Measurements from ENCODE around the gene PLXNB3. TPM values are rescaled to one million over a fixed set of nuclear protein-coding genes. Genes with fewer than 3 reads are reported as not detected.
A peak's percentile ranks its signal among the peaks of the same experiment; 100 is the strongest.
"Not testable (repeated sequence)": the region's sequence is repeated elsewhere in the genome, so short reads cannot be mapped to it uniquely, and the experiment has no call there.

Gene PLXNB3
- polyA plus RNA-seq, 4 donors = 0.54 to 1.6 (median 0.66) TPM; not detected in 1

DNA sequence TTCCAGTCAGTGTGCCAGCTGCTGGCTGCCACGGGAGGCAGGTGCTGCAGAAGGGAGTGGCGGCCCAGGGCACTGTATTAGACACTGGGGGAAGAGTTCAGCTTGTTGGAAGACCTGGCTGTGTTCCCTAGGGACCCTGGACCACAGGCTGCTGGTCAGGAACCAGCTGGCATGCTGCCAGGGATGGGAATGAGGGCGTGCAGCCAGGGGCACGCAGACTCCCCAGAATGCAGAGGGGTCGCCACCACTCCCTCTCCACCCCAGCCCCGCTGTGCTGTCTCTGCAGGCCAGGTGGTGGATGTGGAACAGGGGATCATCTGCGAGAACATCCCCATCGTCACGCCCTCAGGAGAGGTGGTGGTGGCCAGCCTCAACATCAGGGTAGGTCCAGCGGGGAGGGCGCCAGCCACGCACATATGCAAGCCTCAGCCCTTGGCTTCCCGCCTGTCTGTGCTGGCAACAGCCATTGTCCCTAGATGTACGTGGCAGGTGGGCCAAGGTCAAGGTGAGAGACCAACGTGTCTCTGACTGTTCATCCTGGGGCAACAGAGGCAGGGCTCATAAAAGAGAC lies 27.1 kb upstream of the PLXNB3 start:
- Histone ChIP-seq H3K4me3 (ENCODE audit: low read depth in 1 of 3, low read length in 3 of 3) (no peak overlapping the region), H3K4me1 (ENCODE audit: control insufficient read depth in 3 of 3, insufficient read depth in 2 of 3, low read depth in 1 of 3, low read length in 2 of 3) (peaks cover 0 to 12% (median 3%) of the 10 kb centered on the region in 3 donors), H3K27ac (ENCODE audit: low read depth in 1 of 3, low read length in 2 of 3) (peak overlapping the region in 1 of 3 donors; percentile 38), H3K36me3 (ENCODE audit: control insufficient read depth in 3 of 3, insufficient read depth in 2 of 3, low read depth in 1 of 3, low read length in 3 of 3) (peaks cover 0 to 52% (median 0%) of the 10 kb centered on the region in 3 donors), H3K27me3 (ENCODE audit: control insufficient read depth in 3 of 3, insufficient read depth in 3 of 3, low read length in 3 of 3) (no peaks in the 10 kb centered on the region), H3K9me3 (ENCODE audit: control insufficient read depth in 2 of 2, insufficient read depth in 1 of 2, low read depth in 1 of 2, low read length in 1 of 2) (peaks cover 0 to 2% of the 10 kb centered on the region in 2 donors)
- 31 to 62% (median 53%) methylated on average over 11 to 15 of the region's 15 CpGs for WGBS, 3 donors
- FAIRE-seq (no peak), DNase-seq (peak in 1 of 2 donors; percentile 59)

GRCh38 chrX:153738056-153738605 lies 25.9 kb upstream of the PLXNB3 start:
- no peak for DNase-seq
- Histone ChIP-seq H3K4me3 (ENCODE audit: low read depth in 1 of 3, low read length in 3 of 3) (no peak overlapping the region), H3K9me3 (ENCODE audit: control insufficient read depth in 2 of 2, insufficient read depth in 1 of 2, low read depth in 1 of 2, low read length in 1 of 2) (no peaks in the 10 kb centered on the region), H3K27ac (ENCODE audit: low read depth in 1 of 3, low read length in 2 of 3) (no peak overlapping the region), H3K27me3 (ENCODE audit: control insufficient read depth in 3 of 3, insufficient read depth in 3 of 3, low read length in 3 of 3) (no peaks in the 10 kb centered on the region), H3K36me3 (ENCODE audit: control insufficient read depth in 3 of 3, insufficient read depth in 2 of 3, low read depth in 1 of 3, low read length in 3 of 3) (peaks cover 0 to 45% (median 0%) of the 10 kb centered on the region in 3 donors), H3K4me1 (ENCODE audit: control insufficient read depth in 3 of 3, insufficient read depth in 2 of 3, low read depth in 1 of 3, low read length in 2 of 3) (peaks cover 0 to 12% (median 3%) of the 10 kb centered on the region in 3 donors)
- FAIRE-seq = no peak
- WGBS, 3 donors = 93 to 94% (median 93%) methylated on average over 3 to 27 of the region's 27 CpGs

- WGBS, 3 donors = 78 to 87% (median 78%) methylated on average over 26 to 29 of the region's 29 CpGs
- no peak overlapping the region for H3K4me3 ChIP-seq (ENCODE audit: low read depth in 1 of 3, low read length in 3 of 3)
- no peaks in the 10 kb centered on the region for H3K9me3 ChIP-seq (ENCODE audit: control insufficient read depth in 2 of 2, insufficient read depth in 1 of 2, low read depth in 1 of 2, low read length in 1 of 2)
- H3K4me1 ChIP-seq (ENCODE audit: control insufficient read depth in 3 of 3, insufficient read depth in 2 of 3, low read depth in 1 of 3, low read length in 2 of 3) = peaks cover 0 to 12% (median 3%) of the 10 kb centered on the region in 3 donors
- no peaks in the 10 kb centered on the region for H3K27me3 ChIP-seq (ENCODE audit: control insufficient read depth in 3 of 3, insufficient read depth in 3 of 3, low read length in 3 of 3)
- DNase-seq (peak in 1 of 2 donors; percentile 32), FAIRE-seq (no peak)
- H3K36me3 ChIP-seq (ENCODE audit: control insufficient read depth in 3 of 3, insufficient read depth in 2 of 3, low read depth in 1 of 3, low read length in 3 of 3) = peaks cover 0 to 40% (median 0%) of the 10 kb centered on the region in 3 donors
- peak overlapping the region in 1 of 3 donors; percentile 52 for H3K27ac ChIP-seq (ENCODE audit: low read depth in 1 of 3, low read length in 2 of 3)
Observed at GRCh38 chrX:153739754-153740486, 24.1 kb upstream of the PLXNB3 start.

DNA sequence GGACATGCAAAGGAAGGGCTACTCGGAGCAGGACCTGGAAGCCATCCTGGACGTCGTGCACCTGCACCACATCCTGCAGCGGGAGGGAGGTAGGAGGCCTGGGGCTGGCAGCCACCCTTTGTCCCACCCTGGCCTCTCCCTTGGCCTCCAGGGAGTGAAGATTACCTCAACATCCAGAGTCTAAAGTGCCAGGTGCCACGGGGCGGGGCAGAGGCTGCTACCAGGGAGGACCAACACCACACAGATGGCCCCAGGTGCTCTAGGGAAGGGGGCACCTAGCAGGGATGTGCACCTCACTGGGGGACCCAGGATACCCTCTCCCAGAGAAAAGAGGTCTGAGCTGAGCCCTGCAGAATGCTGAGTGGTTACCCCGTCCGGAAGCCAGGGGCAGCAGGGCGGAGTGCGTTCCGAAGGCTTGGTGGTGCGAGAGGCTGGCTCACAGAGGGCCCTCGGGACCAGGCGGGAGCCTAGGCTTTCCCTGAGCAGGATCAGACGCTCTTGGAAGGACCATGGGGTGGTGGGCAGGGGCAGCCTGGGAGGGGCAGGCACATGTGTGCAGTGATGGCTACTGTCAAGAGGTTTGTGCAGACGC lies 23.3 kb upstream of the PLXNB3 start:
- peak; percentile 64 to 82 for DNase-seq
- Histone ChIP-seq H3K27ac (ENCODE audit: low read depth in 1 of 3, low read length in 2 of 3) (peak overlapping the region; percentile 4 to 30 (median 28)), H3K36me3 (ENCODE audit: control insufficient read depth in 3 of 3, insufficient read depth in 2 of 3, low read depth in 1 of 3, low read length in 3 of 3) (peaks cover 0 to 40% (median 0%) of the 10 kb centered on the region in 3 donors), H3K9me3 (ENCODE audit: control insufficient read depth in 2 of 2, insufficient read depth in 1 of 2, low read depth in 1 of 2, low read length in 1 of 2) (no peaks in the 10 kb centered on the region), H3K27me3 (ENCODE audit: control insufficient read depth in 3 of 3, insufficient read depth in 3 of 3, low read length in 3 of 3) (no peaks in the 10 kb centered on the region), H3K4me3 (ENCODE audit: low read depth in 1 of 3, low read length in 3 of 3) (no peak overlapping the region), H3K4me1 (ENCODE audit: control insufficient read depth in 3 of 3, insufficient read depth in 2 of 3, low read depth in 1 of 3, low read length in 2 of 3) (peaks cover 0 to 12% (median 3%) of the 10 kb centered on the region in 3 donors)
- FAIRE-seq = no peak
- WGBS, 3 donors = 42 to 67% (median 64%) methylated on average over 8 to 16 of the region's 16 CpGs

- WGBS, 3 donors = 71 to 82% (median 73%) methylated on average over 10 to 14 of the region's 14 CpGs
- FAIRE-seq (no peak), DNase-seq (no peak)
- H3K4me3 ChIP-seq (ENCODE audit: low read depth in 1 of 3, low read length in 3 of 3) = no peak overlapping the region
- H3K36me3 ChIP-seq (ENCODE audit: control insufficient read depth in 3 of 3, insufficient read depth in 2 of 3, low read depth in 1 of 3, low read length in 3 of 3) = peaks cover 0 to 35% (median 0%) of the 10 kb centered on the region in 3 donors
- H3K4me1 ChIP-seq (ENCODE audit: control insufficient read depth in 3 of 3, insufficient read depth in 2 of 3, low read depth in 1 of 3, low read length in 2 of 3) = peaks cover 0 to 12% (median 3%) of the 10 kb centered on the region in 3 donors
- H3K27ac ChIP-seq (ENCODE audit: low read depth in 1 of 3, low read length in 2 of 3) = no peak overlapping the region
- H3K27me3 ChIP-seq (ENCODE audit: control insufficient read depth in 3 of 3, insufficient read depth in 3 of 3, low read length in 3 of 3) = no peaks in the 10 kb centered on the region
- no peaks in the 10 kb centered on the region for H3K9me3 ChIP-seq (ENCODE audit: control insufficient read depth in 2 of 2, insufficient read depth in 1 of 2, low read depth in 1 of 2, low read length in 1 of 2)
Observed at GRCh38 chrX:153741446-153741845, 22.6 kb upstream of the PLXNB3 start.

DNA sequence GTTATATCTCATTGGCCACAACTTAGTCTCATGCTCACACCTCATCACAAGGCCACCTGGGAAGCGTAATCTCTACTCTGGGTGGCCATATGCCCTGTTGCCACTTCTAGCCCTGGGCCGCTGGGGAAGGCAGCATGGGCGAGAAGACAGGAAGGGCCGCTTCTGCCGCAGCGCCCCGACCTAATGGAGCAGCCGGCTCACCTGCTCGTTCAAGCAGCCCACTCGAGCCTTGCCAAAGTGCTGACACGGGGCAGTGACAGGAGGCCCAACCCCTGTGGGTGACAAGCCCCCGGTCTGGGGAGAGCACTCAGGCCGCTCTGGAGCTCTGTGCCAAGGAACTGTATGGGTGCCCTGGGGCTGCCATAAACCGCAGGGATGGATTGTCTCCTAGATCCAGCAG lies 21.9 kb upstream of the PLXNB3 start:
- H3K27ac ChIP-seq (ENCODE audit: low read depth in 1 of 3, low read length in 2 of 3); H3K9me3 ChIP-seq (ENCODE audit: control insufficient read depth in 2 of 2, insufficient read depth in 1 of 2, low read depth in 1 of 2, low read length in 1 of 2); DNase-seq; H3K27me3 ChIP-seq (ENCODE audit: control insufficient read depth in 3 of 3, insufficient read depth in 3 of 3, low read length in 3 of 3); H3K4me3 ChIP-seq (ENCODE audit: low read depth in 1 of 3, low read length in 3 of 3); FAIRE-seq: not testable (repeated sequence)
- H3K4me1 ChIP-seq (ENCODE audit: control insufficient read depth in 3 of 3, insufficient read depth in 2 of 3, low read depth in 1 of 3, low read length in 2 of 3) = peaks cover 0 to 12% (median 3%) of the 10 kb centered on the region in 3 donors
- peaks cover 0 to 29% (median 0%) of the 10 kb centered on the region in 3 donors for H3K36me3 ChIP-seq (ENCODE audit: control insufficient read depth in 3 of 3, insufficient read depth in 2 of 3, low read depth in 1 of 3, low read length in 3 of 3)
- 96 to 98% (median 96%) methylated on average over 8 to 14 of the region's 14 CpGs for WGBS, 3 donors

- Histone ChIP-seq H3K4me1 (ENCODE audit: control insufficient read depth in 3 of 3, insufficient read depth in 2 of 3, low read depth in 1 of 3, low read length in 2 of 3) (peaks cover 0 to 12% (median 3%) of the 10 kb centered on the region in 3 donors), H3K36me3 (ENCODE audit: control insufficient read depth in 3 of 3, insufficient read depth in 2 of 3, low read depth in 1 of 3, low read length in 3 of 3) (peaks cover 0 to 22% (median 0%) of the 10 kb centered on the region in 3 donors), H3K27ac (ENCODE audit: low read depth in 1 of 3, low read length in 2 of 3) (peak overlapping the region in 2 of 3 donors; percentile 46 to 53)
- not testable (repeated sequence) for H3K4me3 ChIP-seq (ENCODE audit: low read depth in 1 of 3, low read length in 3 of 3); DNase-seq; H3K27me3 ChIP-seq (ENCODE audit: control insufficient read depth in 3 of 3, insufficient read depth in 3 of 3, low read length in 3 of 3); H3K9me3 ChIP-seq (ENCODE audit: control insufficient read depth in 2 of 2, insufficient read depth in 1 of 2, low read depth in 1 of 2, low read length in 1 of 2); FAIRE-seq
- 59 to 71% (median 66%) methylated on average over 10 to 30 of the region's 32 CpGs for WGBS, 3 donors
Observed at GRCh38 chrX:153742796-153743467, 21.1 kb upstream of the PLXNB3 start.
